GM21723 (cell line): ENCODE measurements around the gene RAB30.

Source experiments
- ATAC-seq: cut with Tn5 transposase; IDR thresholded peaks from one replicate; pipeline ENCODE4 v1.9.1; 2021; ENCODE audit warnings: mild to moderate bottlenecking, moderate library complexity; ENCODE audit not compliant: unreplicated experiment

Gene RAB30

GRCh38 chr11:83041126-83041525 lies 30.6 kb downstream of the RAB30 start:
- ATAC-seq = no peak

- ATAC-seq = no peak
Observed at GRCh38 chr11:83039566-83039965, 32.1 kb downstream of the RAB30 start.

- ATAC-seq = no peak
Observed at GRCh38 chr11:83037877-83038276, 33.8 kb downstream of the RAB30 start.

GRCh38 chr11:83036701-83037100 lies 35.0 kb downstream of the RAB30 start:
- no peak for ATAC-seq

GRCh38 chr11:83035070-83035854 lies 36.4 kb downstream of the RAB30 start:
- ATAC-seq = peak; percentile 49

- ATAC-seq = peak; percentile 51
Observed at GRCh38 chr11:83034673-83035014, 37.1 kb downstream of the RAB30 start.

- ATAC-seq = peak; percentile 40
Observed at GRCh38 chr11:83033972-83034672, 37.6 kb downstream of the RAB30 start.

GRCh38 chr11:83033371-83033770 lies 38.3 kb downstream of the RAB30 start:
- ATAC-seq = no peak

GRCh38 chr11:83031127-83031526 lies 40.6 kb downstream of the RAB30 start:
- no peak for ATAC-seq

GRCh38 chr11:83027794-83028193 lies 43.9 kb downstream of the RAB30 start:
- ATAC-seq = no peak

- ATAC-seq = no peak
Observed at GRCh38 chr11:83027289-83027688, 44.4 kb downstream of the RAB30 start.

- ATAC-seq = no peak
Observed at GRCh38 chr11:83026229-83026628, 45.5 kb downstream of the RAB30 start.

- ATAC-seq = no peak
Observed at GRCh38 chr11:83025267-83025704, 46.4 kb downstream of the RAB30 start.

GRCh38 chr11:83024270-83024854 lies 47.3 kb downstream of the RAB30 start:
- ATAC-seq = no peak

- no peak for ATAC-seq
Observed at GRCh38 chr11:83023410-83023809, 48.3 kb downstream of the RAB30 start.

- ATAC-seq = no peak
Observed at GRCh38 chr11:83021780-83022125, 49.9 kb downstream of the RAB30 start.

GRCh38 chr11:83020942-83021779 lies 50.5 kb downstream of the RAB30 start:
- ATAC-seq = no peak

- ATAC-seq = no peak
Observed at GRCh38 chr11:83019888-83020579, 51.7 kb downstream of the RAB30 start.

GRCh38 chr11:83014951-83015350 lies 56.7 kb downstream of the RAB30 start:
- no peak for ATAC-seq

GRCh38 chr11:83012168-83013067 lies 59.3 kb downstream of the RAB30 start:
- no peak for ATAC-seq
